Mesenchymal stem cell (in vitro differentiated cells and primary cell): ENCODE results near the gene ZRSR2. TPM values are rescaled to one million over a fixed set of nuclear protein-coding genes. Genes with fewer than 3 reads are reported as not detected.
"Not testable (repeated sequence)": the region's sequence is repeated elsewhere in the genome, so short reads cannot be mapped to it uniquely, and the experiment has no call there.

Experiments used
- DNase-seq: peaks from one replicate; pipeline ENCODE4 v3.0.0-alpha.2; 2013
- H2AFZ ChIP-seq: one replicate; pipeline ENCODE4 v1.6.1; 2013; ENCODE audit warnings: low read depth, mild to moderate bottlenecking, control low read depth, inconsistent platforms, low read length, moderate library complexity
- H2AK5ac ChIP-seq: 2 replicates; pipeline ENCODE4 v1.6.1; 2013; ENCODE audit warnings: low read length, moderate library complexity, mild to moderate bottlenecking, inconsistent platforms; ENCODE audit not compliant: severe bottlenecking
- H2BK120ac ChIP-seq: one replicate; pipeline ENCODE4 v1.6.1; 2013; ENCODE audit warnings: low read depth, mild to moderate bottlenecking, inconsistent platforms, low read length, moderate library complexity
- H2BK12ac ChIP-seq, 2 experiments: one replicate each; pipeline ENCODE4 v1.6.1; 2013; ENCODE audit warnings: inconsistent platforms in 2 of 2, low read length in 2 of 2, mild to moderate bottlenecking in 2 of 2, moderate library complexity in 2 of 2, control low read depth in 1 of 2
- H2BK15ac ChIP-seq: one replicate; pipeline ENCODE4 v1.6.1; 2013; ENCODE audit warnings: mild to moderate bottlenecking, low read depth, inconsistent platforms; ENCODE audit not compliant: poor library complexity, severe bottlenecking
- H2BK5ac ChIP-seq: 2 replicates; pipeline ENCODE4 v1.6.1; 2013; ENCODE audit warnings: low read depth, mild to moderate bottlenecking, low read length, control low read depth, inconsistent platforms; ENCODE audit not compliant: poor library complexity, severe bottlenecking
- H3K14ac ChIP-seq, 2 experiments: one replicate each; pipeline ENCODE4 v1.6.1; 2013; ENCODE audit warnings: inconsistent platforms in 2 of 2, low read length in 2 of 2, control low read depth in 1 of 2, mild to moderate bottlenecking in 1 of 2, moderate library complexity in 1 of 2
- H3K18ac ChIP-seq, 2 experiments: one replicate each; pipeline ENCODE4 v1.6.1; 2013; ENCODE audit warnings: inconsistent platforms in 2 of 2, low read length in 2 of 2, control low read depth in 1 of 2, low read depth in 1 of 2, mild to moderate bottlenecking in 1 of 2
- H3K23ac ChIP-seq, 2 experiments: one replicate each; pipeline ENCODE4 v1.6.1; 2013; ENCODE audit warnings: inconsistent platforms in 2 of 2, low read length in 2 of 2, mild to moderate bottlenecking in 2 of 2, moderate library complexity in 2 of 2, control low read depth in 1 of 2
- H3K27ac ChIP-seq: 2 replicates; pipeline ENCODE4 v1.5.1; 2013; ENCODE audit warnings: mild to moderate bottlenecking, moderate library complexity, low read length, control low read depth, inconsistent platforms; ENCODE audit not compliant: poor library complexity, severe bottlenecking
- H3K27me3 ChIP-seq, 2 experiments: 2 replicates each; pipeline versions ENCODE4 v1.6.1 to v1.7.0; 2013; ENCODE audit warnings: low read length in 2 of 2, mild to moderate bottlenecking in 2 of 2, moderate library complexity in 2 of 2, control low read depth in 1 of 2, inconsistent platforms in 1 of 2; ENCODE audit not compliant: control insufficient read depth in 1 of 2, insufficient read depth in 1 of 2
- H3K36me3 ChIP-seq, 2 experiments: 2 replicates each; pipeline versions ENCODE4 v1.6.1 to v1.7.0; 2013; ENCODE audit warnings: low read length in 2 of 2, control low read depth in 1 of 2, inconsistent platforms in 1 of 2, low read depth in 1 of 2, mild to moderate bottlenecking in 1 of 2; ENCODE audit not compliant: insufficient read depth in 2 of 2, control insufficient read depth in 1 of 2
- H3K4ac ChIP-seq, 2 experiments: one replicate each; pipeline ENCODE4 v1.6.1; 2013; ENCODE audit warnings: inconsistent platforms in 2 of 2, low read length in 2 of 2, mild to moderate bottlenecking in 2 of 2, moderate library complexity in 2 of 2, control low read depth in 1 of 2, low read depth in 1 of 2
- H3K4me1 ChIP-seq: 2 replicates; pipeline ENCODE4 v1.6.1; 2013; ENCODE audit warnings: low read depth, low read length, control low read depth; ENCODE audit not compliant: control insufficient read depth, insufficient read depth
- H3K4me2 ChIP-seq: 2 replicates; pipeline ENCODE4 v1.6.1; 2013; ENCODE audit warnings: low read length, mild to moderate bottlenecking, inconsistent platforms; ENCODE audit not compliant: poor library complexity, severe bottlenecking
- H3K4me3 ChIP-seq, 2 experiments: 2 replicates each; pipeline versions ENCODE4 v1.5.1 to v1.7.0; 2013; ENCODE audit warnings: low read length in 2 of 2, mild to moderate bottlenecking in 2 of 2, control low read depth in 1 of 2, low read depth in 1 of 2; ENCODE audit not compliant: insufficient read depth in 1 of 2
- H3K79me1 ChIP-seq: replicated peaks from 2 replicates; pipeline ENCODE4 v1.6.1; 2013; ENCODE audit warnings: mild to moderate bottlenecking, control low read depth, low read length, inconsistent platforms; ENCODE audit not compliant: poor library complexity, severe bottlenecking
- H3K9ac ChIP-seq: 2 replicates; pipeline ENCODE4 v1.7.0; 2013; ENCODE audit warnings: mild to moderate bottlenecking, low read length, moderate library complexity
- H3K9me3 ChIP-seq: 2 replicates; pipeline ENCODE4 v1.7.0; 2013; ENCODE audit warnings: mild to moderate bottlenecking, low read length; ENCODE audit not compliant: control insufficient read depth
- H4K8ac ChIP-seq: one replicate; pipeline ENCODE4 v1.6.1; 2013; ENCODE audit warnings: inconsistent platforms, mild to moderate bottlenecking, low read length, moderate library complexity
- H4K91ac ChIP-seq: one replicate; pipeline ENCODE4 v1.6.1; 2013; ENCODE audit warnings: mild to moderate bottlenecking, low read length, inconsistent platforms
- WGBS: methylation state at CpG from one replicate; pipeline ENCODE4 v1.1.7; 2013; ENCODE audit warnings: mixed read lengths; 5-methylcytosine and 5-hydroxymethylcytosine counted together
- polyA plus RNA-seq, 2 experiments: library from polyadenylated mRNA; stranded (reverse); fragments of 200-250 nt; gene quantifications; one replicate each; pipeline ENCODE4 v1.2.3, GENCODE V29; 2013

Gene ZRSR2
- polyA plus RNA-seq (2013, experiment 1 of 2), result 13.3 TPM
- polyA plus RNA-seq (2013, experiment 2 of 2), result 11.8 TPM

GRCh38 chrX:15789979-15790768 is at the start of gene ZRSR2:
ZRSR2 (plus strand) TSS chrX:15790484; CDS start chrX:15790496, 12 bp downstream.
- Histone ChIP-seq H2BK12ac (peak within 1 kb of the TSS in 1 of 2 experiments; percentile 42), H3K18ac (peak within 1 kb of the TSS; percentile 62 to 96), H4K91ac (peak within 1 kb of the TSS; percentile 50), H2AFZ (peak within 1 kb of the TSS; percentile 82), H2BK120ac (no peak within 1 kb of the TSS), H3K4me2 (peak within 1 kb of the TSS; percentile 81), H3K4me1 (no peaks in the 10 kb centered on the region), H3K27ac (peak within 1 kb of the TSS; percentile 91), H3K4ac (peak within 1 kb of the TSS in 1 of 2 experiments; percentile 51), H3K23ac (no peak within 1 kb of the TSS), H3K9ac (peak within 1 kb of the TSS; percentile 92), H3K79me1 (no peaks in the 10 kb centered on the region), H2AK5ac (no peak within 1 kb of the TSS), H3K14ac (peak within 1 kb of the TSS in 1 of 2 experiments; percentile 60), H3K36me3 (peaks cover 3 to 29% of the 10 kb centered on the region in 2 experiments), H3K4me3 (peak within 1 kb of the TSS; percentile 79 to 99), H3K9me3 (no peaks in the 10 kb centered on the region), H4K8ac (peak within 1 kb of the TSS; percentile 72), H2BK5ac (no peak within 1 kb of the TSS), H3K27me3 (no peaks in the 10 kb centered on the region), H2BK15ac (no peak within 1 kb of the TSS)
- DNase-seq, result peak; percentile 77
- 2% methylated on average over 34 of the region's 55 CpGs for WGBS

- Histone ChIP-seq H3K4me2 (no peak overlapping the region), H3K79me1 (peaks cover 3% of the 10 kb centered on the region), H2BK12ac (peak overlapping the region in 1 of 2 experiments; percentile 66), H3K27me3 (no peaks in the 10 kb centered on the region), H3K14ac (no peak overlapping the region), H3K9ac (no peak overlapping the region), H2AFZ (no peak overlapping the region), H3K4me3 (no peak overlapping the region), H4K91ac (no peak overlapping the region), H2BK15ac (no peak overlapping the region), H3K4me1 (peaks cover 5% of the 10 kb centered on the region), H3K36me3 (no peaks in the 10 kb centered on the region), H2AK5ac (no peak overlapping the region), H4K8ac (no peak overlapping the region), H3K4ac (no peak overlapping the region), H3K23ac (no peak overlapping the region), H2BK120ac (no peak overlapping the region), H2BK5ac (no peak overlapping the region), H3K9me3 (no peaks in the 10 kb centered on the region), H3K18ac (peak overlapping the region in 1 of 2 experiments; percentile 62), H3K27ac (peak overlapping the region; percentile 38)
- 88% methylated on average over 9 of the region's 9 CpGs for WGBS
- no peak for DNase-seq
These were observed 46.0 kb upstream of the ZRSR2 start for GRCh38 chrX:15744181-15744867.

GRCh38 chrX:15745179-15745578 is 45.1 kb upstream of the ZRSR2 start:
- Histone ChIP-seq H2BK120ac (no peak overlapping the region), H4K8ac (no peak overlapping the region), H3K36me3 (no peaks in the 10 kb centered on the region), H3K27me3 (no peaks in the 10 kb centered on the region), H2BK5ac (no peak overlapping the region), H3K23ac (no peak overlapping the region), H2BK12ac (no peak overlapping the region), H3K27ac (no peak overlapping the region), H3K4ac (no peak overlapping the region), H3K79me1 (peaks cover 3% of the 10 kb centered on the region), H3K4me1 (peaks cover 5% of the 10 kb centered on the region), H3K9ac (no peak overlapping the region), H2AFZ (no peak overlapping the region), H3K14ac (no peak overlapping the region), H3K4me3 (no peak overlapping the region), H3K4me2 (no peak overlapping the region), H2AK5ac (no peak overlapping the region), H3K18ac (no peak overlapping the region), H2BK15ac (no peak overlapping the region), H4K91ac (no peak overlapping the region), H3K9me3 (no peaks in the 10 kb centered on the region)
- WGBS, result 98% methylated on average over 4 of the region's 4 CpGs
- DNase-seq, result peak; percentile 55

GRCh38 chrX:15746651-15747050 is 43.6 kb upstream of the ZRSR2 start:
- H2AFZ ChIP-seq, H3K4me1 ChIP-seq, H2BK5ac ChIP-seq, H3K18ac ChIP-seq, H3K14ac ChIP-seq, H2BK120ac ChIP-seq, H3K36me3 ChIP-seq, H3K27me3 ChIP-seq, DNase-seq, H3K4me2 ChIP-seq, H3K23ac ChIP-seq, H4K8ac ChIP-seq, H3K4me3 ChIP-seq, H2BK15ac ChIP-seq, H3K9ac ChIP-seq, H3K4ac ChIP-seq, H4K91ac ChIP-seq, H3K27ac ChIP-seq, H3K9me3 ChIP-seq, H3K79me1 ChIP-seq, H2BK12ac ChIP-seq, H2AK5ac ChIP-seq: not testable (repeated sequence)
- 98% methylated on average over 4 of the region's 6 CpGs for WGBS
